HG03135 (cell line): Measurements from ENCODE around the gene HAPLN1.

Source experiments
- ATAC-seq: cut with Tn5 transposase; IDR thresholded peaks from one replicate; pipeline ENCODE4 v1.9.1; 2021; ENCODE audit warnings: mild to moderate bottlenecking, moderate library complexity; ENCODE audit not compliant: unreplicated experiment

The HAPLN1 gene

GRCh38 chr5:83645936-83646335, 74.7 kb downstream of the HAPLN1 start:
- no peak for ATAC-seq

- no peak for ATAC-seq
Observed at GRCh38 chr5:83644301-83644700, 76.4 kb downstream of the HAPLN1 start.

- ATAC-seq = no peak
Observed at GRCh38 chr5:83641946-83642345, 78.7 kb downstream of the HAPLN1 start.

GRCh38 chr5:83639911-83640310, 80.7 kb downstream of the HAPLN1 start:
- ATAC-seq = no peak

GRCh38 chr5:83636156-83636555, 84.5 kb downstream of the HAPLN1 start:
- ATAC-seq = no peak

GRCh38 chr5:83633285-83633684, 87.4 kb downstream of the HAPLN1 start:
- no peak for ATAC-seq

- no peak for ATAC-seq
Observed at GRCh38 chr5:83632874-83633273, 87.8 kb downstream of the HAPLN1 start.

- ATAC-seq = no peak
Observed at GRCh38 chr5:83628360-83628759, 92.3 kb downstream of the HAPLN1 start.

- ATAC-seq = no peak
Observed at GRCh38 chr5:83614841-83615240, 105.8 kb downstream of the HAPLN1 start.

- ATAC-seq = no peak
Observed at GRCh38 chr5:83608122-83608521, 112.5 kb downstream of the HAPLN1 start.

- no peak for ATAC-seq
Observed at GRCh38 chr5:83595217-83595616, 125.4 kb downstream of the HAPLN1 start.

- no peak for ATAC-seq
Observed at GRCh38 chr5:83590966-83591365, 129.7 kb downstream of the HAPLN1 start.

GRCh38 chr5:83589786-83590185, 130.9 kb downstream of the HAPLN1 start:
- no peak for ATAC-seq
